Measurements from ENCODE around the gene ECHDC3.

The ECHDC3 gene

GRCh38 chr10:11723359-11723758, 18.8 kb upstream of the ECHDC3 start:
- CTCF ChIA-PET = interaction anchor here (0.6 to 1.3 kb wide), 3 partner anchors 35 to 210 kb away, joined by 3 to 5 read pairs (median 3); no protein-coding TSS in a partner anchor
- Histone ChIP-seq H3K36me3 (ENCODE audit: control insufficient read depth in 2 of 2, insufficient read depth in 1 of 2, low read length in 2 of 2) (no peaks in the 10 kb centered on the region), H3K9me3 (ENCODE audit: control insufficient read depth, insufficient read depth, low read depth, low read length) (no peaks in the 10 kb centered on the region), H3K4me3 (ENCODE audit: low read depth, low read length) (no peak overlapping the region), H3K27ac (ENCODE audit: extremely low read depth, low read depth, low read length) (no peak overlapping the region), H3K4me1 (ENCODE audit: control insufficient read depth, insufficient read depth, low read length) (no peaks in the 10 kb centered on the region)
- TF ChIP-seq ZNF146 (tag by site-specific recombination; IDR thresholded peaks at IDR 0.05) (no peak), ZNF138 (tag by site-specific recombination; IDR thresholded peaks at IDR 0.05; ENCODE audit: borderline replicate concordance) (no peak), YY2 (tag by site-specific recombination; IDR thresholded peaks at IDR 0.05) (no peak)
- POLR2A ChIA-PET = no interaction called here

GRCh38 chr10:11724938-11725776, 17.0 kb upstream of the ECHDC3 start:
- POLR2A ChIA-PET = no interaction called here
- Histone ChIP-seq H3K4me3 (ENCODE audit: low read depth, low read length) (no peak overlapping the region), H3K4me1 (ENCODE audit: control insufficient read depth, insufficient read depth, low read length) (no peaks in the 10 kb centered on the region), H3K9me3 (ENCODE audit: control insufficient read depth, insufficient read depth, low read depth, low read length) (no peaks in the 10 kb centered on the region), H3K36me3 (ENCODE audit: control insufficient read depth in 2 of 2, insufficient read depth in 1 of 2, low read length in 2 of 2) (no peaks in the 10 kb centered on the region), H3K27ac (ENCODE audit: extremely low read depth, low read depth, low read length) (no peak overlapping the region)
- CTCF ChIA-PET = interaction anchor here (0.5 to 2.8 kb wide), 18 partner anchors 8 to 422 kb away, joined by 3 to 23 read pairs (median 3); no protein-coding TSS in a partner anchor
- TF ChIP-seq ZNF350 (tag by site-specific recombination; IDR thresholded peaks at IDR 0.05) (no peak), ZNF488 (tag by site-specific recombination; IDR thresholded peaks at IDR 0.05) (no peak), SCRT2 (tag by site-specific recombination; IDR thresholded peaks at IDR 0.05) (0 out of 2 replicates have a peak, but pooled peaks have one; percentile 20), ZNF121 (tag by site-specific recombination; IDR thresholded peaks at IDR 0.05) (no peak), ZNF654 (tag by site-specific recombination; IDR thresholded peaks at IDR 0.05; ENCODE audit: low read depth) (peak; percentile 80), ZNF518A (tag by site-specific recombination; conservative IDR thresholded peaks at IDR 0.05; ENCODE audit: low read depth) (no peak), ZNF366 (tag by site-specific recombination; conservative IDR thresholded peaks at IDR 0.05) (no peak), ZNF544 (tag by site-specific recombination; IDR thresholded peaks at IDR 0.05) (no peak), KLF8 (tag by site-specific recombination; IDR thresholded peaks at IDR 0.05) (no peak), ATF2 (tag by site-specific recombination; IDR thresholded peaks at IDR 0.05; ENCODE audit: low read depth) (no peak), ZNF292 (tag by site-specific recombination; IDR thresholded peaks at IDR 0.05; ENCODE audit: borderline replicate concordance, low read depth) (no peak), ZNF521 (tag by site-specific recombination; IDR thresholded peaks at IDR 0.05) (no peak), ZNF510 (tag by site-specific recombination; IDR thresholded peaks at IDR 0.05; ENCODE audit: insufficient replicate concordance) (no peak), ZBTB48 (tag by site-specific recombination; IDR thresholded peaks at IDR 0.05) (no peak), TRIM28 (IDR thresholded peaks at IDR 0.05; ENCODE audit: borderline replicate concordance, low read length) (no peak), BCL6B (tag by site-specific recombination; IDR thresholded peaks at IDR 0.05) (no peak), CTCF (tag by site-specific recombination; IDR thresholded peaks at IDR 0.05) (peak; percentile 54; the same call in 1 of the 2 replicates), GLIS2 (tag by site-specific recombination; IDR thresholded peaks at IDR 0.05) (no peak), ZNF23 (tag by site-specific recombination; IDR thresholded peaks at IDR 0.05; ENCODE audit: borderline replicate concordance) (no peak), ZNF391 (tag by site-specific recombination; IDR thresholded peaks at IDR 0.05; ENCODE audit: borderline replicate concordance, low read depth) (no peak)

Data from HEK293 (cell line).